Measurements from ENCODE around the gene KRT38.

The KRT38 gene

DNA sequence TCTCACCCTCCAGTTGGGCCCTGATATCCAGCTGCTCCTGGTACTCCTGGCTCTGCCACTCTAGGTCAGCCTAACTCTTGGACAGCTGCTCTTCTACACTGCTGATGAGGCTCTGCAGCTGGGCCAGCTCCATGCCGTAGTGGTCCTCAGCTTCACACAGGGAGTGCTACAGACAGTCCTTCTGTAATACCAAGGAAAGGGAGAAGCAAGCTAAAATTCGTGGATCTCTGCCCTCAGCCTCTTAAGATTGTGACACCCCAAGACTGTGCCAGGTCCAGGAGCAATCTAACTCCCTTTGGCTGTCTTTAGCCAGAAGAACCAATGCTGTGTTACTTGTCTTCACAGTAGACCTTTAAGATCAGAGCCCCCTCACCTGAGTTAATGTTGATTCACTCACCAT, 7.7 kb upstream of the KRT38 start:
- H3K27me3 Mint-ChIP-seq (ENCODE audit: low read depth): peaks cover 12% of the 10 kb centered on the region
- no peak overlapping the region for H3K27ac Mint-ChIP-seq
- H3K4me3 Mint-ChIP-seq: no peak overlapping the region
- H3K4me1 Mint-ChIP-seq: no peaks in the 10 kb centered on the region
- H3K9me3 Mint-ChIP-seq: peaks cover 9% of the 10 kb centered on the region
- TF ChIP-seq, protein P1, sequence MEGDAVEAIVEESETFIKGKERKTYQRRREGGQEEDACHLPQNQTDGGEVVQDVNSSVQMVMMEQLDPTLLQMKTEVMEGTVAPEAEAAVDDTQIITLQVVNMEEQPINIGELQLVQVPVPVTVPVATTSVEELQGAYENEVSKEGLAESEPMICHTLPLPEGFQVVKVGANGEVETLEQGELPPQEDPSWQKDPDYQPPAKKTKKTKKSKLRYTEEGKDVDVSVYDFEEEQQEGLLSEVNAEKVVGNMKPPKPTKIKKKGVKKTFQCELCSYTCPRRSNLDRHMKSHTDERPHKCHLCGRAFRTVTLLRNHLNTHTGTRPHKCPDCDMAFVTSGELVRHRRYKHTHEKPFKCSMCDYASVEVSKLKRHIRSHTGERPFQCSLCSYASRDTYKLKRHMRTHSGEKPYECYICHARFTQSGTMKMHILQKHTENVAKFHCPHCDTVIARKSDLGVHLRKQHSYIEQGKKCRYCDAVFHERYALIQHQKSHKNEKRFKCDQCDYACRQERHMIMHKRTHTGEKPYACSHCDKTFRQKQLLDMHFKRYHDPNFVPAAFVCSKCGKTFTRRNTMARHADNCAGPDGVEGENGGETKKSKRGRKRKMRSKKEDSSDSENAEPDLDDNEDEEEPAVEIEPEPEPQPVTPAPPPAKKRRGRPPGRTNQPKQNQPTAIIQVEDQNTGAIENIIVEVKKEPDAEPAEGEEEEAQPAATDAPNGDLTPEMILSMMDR (IDR thresholded peaks at IDR 0.05; ENCODE audit: unreplicated experiment in 3 of 3): no peak
- no peaks in the 10 kb centered on the region for H3K36me3 Mint-ChIP-seq (ENCODE audit: low read depth)

DNA sequence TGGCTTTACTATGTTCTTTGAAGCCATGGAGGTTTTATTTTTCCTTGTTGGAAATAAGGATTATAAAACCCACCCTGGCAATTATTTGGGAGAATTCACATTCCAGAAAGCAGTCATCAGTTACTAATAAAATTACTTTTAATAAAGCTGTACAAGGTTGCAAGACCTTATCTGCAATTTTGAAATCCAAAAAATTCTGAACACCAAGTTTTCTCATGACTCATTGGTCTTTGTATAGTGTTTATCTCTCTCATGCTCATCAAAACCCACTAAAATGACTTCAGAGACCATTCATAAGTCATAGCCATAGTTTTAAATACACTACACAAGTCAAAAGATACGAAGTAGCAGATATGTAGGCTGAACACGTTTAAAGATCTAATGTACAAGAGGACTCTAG, 6.0 kb upstream of the KRT38 start:
- TF ChIP-seq, protein P1 (IDR thresholded peaks at IDR 0.05; ENCODE audit: unreplicated experiment in 3 of 3): no peak
- Mint-ChIP-seq H3K27me3 (ENCODE audit: low read depth) (peaks cover 15% of the 10 kb centered on the region), H3K4me3 (no peak overlapping the region), H3K27ac (no peak overlapping the region), H3K4me1 (no peaks in the 10 kb centered on the region), H3K9me3 (peaks cover 6% of the 10 kb centered on the region), H3K36me3 (ENCODE audit: low read depth) (no peaks in the 10 kb centered on the region)

DNA sequence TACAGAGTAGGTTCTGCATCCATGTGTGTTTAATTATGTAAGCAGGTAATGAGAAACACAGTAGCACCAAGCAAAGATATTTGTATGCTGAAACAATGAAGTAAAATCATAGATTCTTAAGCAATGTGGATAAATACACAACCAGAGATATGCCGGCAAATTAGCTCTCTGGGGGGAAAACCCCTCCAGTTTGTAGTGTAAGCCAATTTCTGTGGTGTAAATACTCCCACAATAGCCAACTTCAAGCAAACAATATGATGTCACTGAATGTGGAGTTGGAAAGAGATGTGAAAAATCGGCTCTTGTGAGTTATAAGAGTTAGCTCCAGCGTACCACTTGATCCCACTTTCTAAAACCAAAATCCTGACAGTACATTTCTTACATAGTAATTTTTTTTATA, 3.9 kb upstream of the KRT38 start:
- Mint-ChIP-seq H3K27me3 (ENCODE audit: low read depth) (peaks cover 12% of the 10 kb centered on the region), H3K36me3 (ENCODE audit: low read depth) (no peaks in the 10 kb centered on the region), H3K4me3 (no peak overlapping the region), H3K9me3 (no peaks in the 10 kb centered on the region), H3K4me1 (no peaks in the 10 kb centered on the region), H3K27ac (no peak overlapping the region)
- TF ChIP-seq, protein P1 (IDR thresholded peaks at IDR 0.05; ENCODE audit: unreplicated experiment in 3 of 3): no peak

DNA sequence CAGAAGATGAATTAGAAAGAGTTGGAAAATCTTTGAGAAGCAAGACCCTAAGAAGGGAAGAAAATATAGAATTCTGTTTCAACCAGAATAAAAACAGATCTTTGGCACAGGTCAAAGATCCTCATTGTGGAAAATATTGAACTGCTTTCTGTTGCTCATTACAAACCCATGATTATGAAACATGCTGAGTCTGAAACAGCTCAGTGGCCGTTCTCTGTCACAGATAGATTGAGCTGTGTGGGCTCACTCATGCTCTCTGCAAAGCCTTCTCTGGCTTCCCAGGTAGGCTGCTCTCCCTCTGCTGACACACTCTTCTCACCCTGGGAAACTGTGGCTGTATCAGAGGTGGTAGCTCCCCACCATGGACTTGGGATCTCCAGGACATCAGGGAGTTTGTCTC, 3.4 kb upstream of the KRT38 start:
- Mint-ChIP-seq H3K4me3 (no peak overlapping the region), H3K27ac (no peak overlapping the region), H3K9me3 (no peaks in the 10 kb centered on the region), H3K27me3 (ENCODE audit: low read depth) (peaks cover 16% of the 10 kb centered on the region), H3K36me3 (ENCODE audit: low read depth) (no peaks in the 10 kb centered on the region), H3K4me1 (no peaks in the 10 kb centered on the region)
- TF ChIP-seq, protein P1 (IDR thresholded peaks at IDR 0.05; ENCODE audit: unreplicated experiment in 3 of 3): no peak

DNA sequence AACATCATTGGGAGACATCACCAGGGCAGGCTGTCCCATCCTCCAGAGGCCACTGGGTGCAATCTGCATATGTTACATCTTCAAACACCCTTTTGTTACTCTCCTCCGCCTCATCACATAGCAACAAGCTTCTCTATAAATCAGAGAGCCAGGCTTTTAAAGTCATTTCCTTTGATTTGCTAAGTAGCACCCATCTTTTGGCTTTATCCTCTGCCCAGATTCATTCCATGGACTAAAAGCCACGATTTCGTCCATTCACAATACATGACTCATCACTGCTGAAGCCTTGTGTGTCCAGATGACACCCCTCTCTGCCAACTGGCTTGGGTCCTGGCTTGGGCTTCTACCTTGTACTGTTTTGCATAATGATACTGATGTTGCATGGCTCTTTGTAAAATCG, 2.0 kb upstream of the KRT38 start:
- Mint-ChIP-seq H3K4me1 (no peaks in the 10 kb centered on the region), H3K27me3 (ENCODE audit: low read depth) (peaks cover 16% of the 10 kb centered on the region), H3K4me3 (no peak overlapping the region), H3K9me3 (no peaks in the 10 kb centered on the region), H3K36me3 (ENCODE audit: low read depth) (no peaks in the 10 kb centered on the region), H3K27ac (no peak overlapping the region)
- TF ChIP-seq, protein P1 (IDR thresholded peaks at IDR 0.05; ENCODE audit: unreplicated experiment in 3 of 3): no peak

DNA sequence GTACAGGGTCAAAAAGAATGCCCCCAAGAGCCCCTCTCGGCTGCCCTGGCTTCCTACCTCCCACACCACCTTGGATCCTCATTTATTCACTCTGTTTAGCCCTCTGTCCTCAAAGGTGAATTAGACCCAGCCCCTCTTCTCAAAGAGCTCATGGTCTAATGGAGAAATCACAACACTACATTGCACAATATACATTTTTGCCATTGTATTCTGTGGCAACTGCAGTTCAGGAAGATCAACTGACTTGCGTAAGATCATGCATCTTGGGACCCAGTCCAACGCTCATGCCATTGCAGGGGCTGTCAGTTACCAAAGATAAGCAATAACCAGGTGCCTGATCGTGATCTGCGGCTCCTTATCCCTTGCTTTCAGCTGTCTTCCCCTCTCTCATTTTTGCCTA, 1.4 kb downstream of the KRT38 start:
- Mint-ChIP-seq H3K4me3 (no peak overlapping the region), H3K27ac (no peak overlapping the region), H3K9me3 (no peaks in the 10 kb centered on the region), H3K27me3 (ENCODE audit: low read depth) (peaks cover 8% of the 10 kb centered on the region), H3K4me1 (peaks cover 6% of the 10 kb centered on the region), H3K36me3 (ENCODE audit: low read depth) (no peaks in the 10 kb centered on the region)
- TF ChIP-seq, protein P1 (IDR thresholded peaks at IDR 0.05; ENCODE audit: unreplicated experiment in 3 of 3): no peak

All from nephron (organoid).